Panc1 (cell line): ENCODE measurements around the gene MACROD1. TPM values are rescaled to one million over a fixed set of nuclear protein-coding genes. Genes with fewer than 3 reads are reported as not detected.

Experiments
- ATAC-seq: fragments of 200-7000 bp; cut with Tn5 transposase; 2 replicates; pipeline ENCODE4 v1.9.1; 2020; ENCODE audit warnings: mild to moderate bottlenecking, moderate library complexity
- BruUV-seq: library from RNA; stranded (reverse); fragments of 400-500 nt; replicated peaks from 2 replicates; lab custom pipeline; 2021; lab: Mats Ljungman, UMichigan
- CTCF ChIA-PET: fragments of 300-600 bp; sonication (Branson Sonifier 250); formaldehyde crosslinking; loops from one replicate; lab custom pipeline; 2022; ENCODE audit warnings: antibody characterized with exemption; lab: Charles Lee
- POLR2A ChIA-PET: fragments of 300-600 bp; sonication (Branson Sonifier 250); formaldehyde crosslinking; loops from one replicate; lab custom pipeline; 2022; ENCODE audit warnings: antibody characterized with exemption; lab: Charles Lee
- DNase-seq: peaks from one replicate; pipeline ENCODE4 v3.0.0-alpha.2; 2010; ENCODE audit warnings: low read depth, low spot score
- H3K27ac ChIP-seq: 2 replicates; pipeline ENCODE4 v1.5.1; 2011; ENCODE audit warnings: mild to moderate bottlenecking, low read length, inconsistent platforms
- H3K27me3 ChIP-seq: fragments of 200-500 bp; sonication (Bioruptor generic); 2 replicates; pipeline ENCODE4 v1.6.0; 2014; ENCODE audit warnings: low read length, inconsistent platforms; ENCODE audit not compliant: control insufficient read depth, insufficient read depth
- H3K36me3 ChIP-seq: fragments of 200-500 bp; sonication (Bioruptor generic); 2 replicates; pipeline ENCODE4 v1.5.1; 2014; ENCODE audit warnings: inconsistent platforms, mild to moderate bottlenecking, low read length, moderate library complexity; ENCODE audit not compliant: control insufficient read depth, insufficient read depth
- H3K4me1 ChIP-seq: 2 replicates; pipeline ENCODE4 v1.5.1; 2011; ENCODE audit warnings: inconsistent platforms, mild to moderate bottlenecking, low read length, moderate library complexity; ENCODE audit not compliant: control insufficient read depth, insufficient read depth
- H3K4me3 ChIP-seq, 2 experiments: 2 replicates each; pipeline ENCODE4 v1.5.1; 2011 to 2012; ENCODE audit warnings: low read depth in 2 of 2, low read length in 2 of 2, mild to moderate bottlenecking in 2 of 2, inconsistent platforms in 1 of 2, moderate library complexity in 1 of 2
- H3K9me3 ChIP-seq: fragments of 200-500 bp; sonication (Bioruptor generic); 2 replicates; pipeline ENCODE4 v1.5.1; 2014; ENCODE audit warnings: low read depth, mild to moderate bottlenecking, inconsistent platforms, low read length, moderate library complexity; ENCODE audit not compliant: control insufficient read depth, insufficient read depth
- CTCF ChIP-seq: fragments of 450-650 bp; IDR thresholded peaks from 2 replicates; pipeline ENCODE4 v1.5.1; 2017; ENCODE audit warnings: mild to moderate bottlenecking
- POLR2AphosphoS5 ChIP-seq: IDR thresholded peaks from 2 replicates; pipeline ENCODE4 v1.6.1; 2012; ENCODE audit warnings: mild to moderate bottlenecking, low read depth, low read length, moderate library complexity
- REST ChIP-seq, 2 experiments: IDR thresholded peaks; 2 replicates each; pipeline ENCODE4 v1.6.1; 2011 to 2012; ENCODE audit warnings: low read depth in 2 of 2, control low read depth in 1 of 2, low read length in 1 of 2, mild to moderate bottlenecking in 1 of 2, moderate library complexity in 1 of 2; ENCODE audit not compliant: insufficient read depth in 1 of 2
- SIN3A ChIP-seq: IDR thresholded peaks from 2 replicates; pipeline ENCODE4 v1.6.1; 2012; ENCODE audit warnings: low read depth, mild to moderate bottlenecking, low read length, moderate library complexity, borderline replicate concordance; ENCODE audit not compliant: insufficient read depth
- TCF7L2 ChIP-seq: IDR thresholded peaks from 2 replicates; pipeline ENCODE4 v1.6.1; 2011; ENCODE audit warnings: mild to moderate bottlenecking, low read depth, low read length, inconsistent platforms
- in situ Hi-C: cut with HindIII; loops from 2 replicates; pipeline ENCODE4 v1.10.0; 2016; ENCODE audit warnings: low sequenced_read_pairs, low pct_unique_long_range_greater_than_20kb
- intact Hi-C: fragments of 100-400 bp; cut with micrococcal nuclease; formaldehyde crosslinking; loops from one replicate; pipeline ENCODE4 v1.10.0; 2022; ENCODE audit not compliant: unreplicated experiment
- total RNA-seq: library from RNA; stranded (reverse); gene quantifications from one replicate; pipeline ENCODE4 v1.2.1, GENCODE V29; 2021; ENCODE audit not compliant: unreplicated experiment

MACROD1 gene
- total RNA-seq, 1 experiment from 2014 or later: 16.8 TPM

GRCh38 chr11:64023712-64024710, 141.9 kb downstream of the MACROD1 start:
- in situ Hi-C loops: no loop called here
- no TSS peak for BruUV-seq
- Histone ChIP-seq H3K4me1 (peaks cover 2% of the 10 kb centered on the region; the same call in 1 of the 2 replicates), H3K36me3 (no peaks in the 10 kb centered on the region), H3K4me3 (no peak overlapping the region), H3K9me3 (no peaks in the 10 kb centered on the region), H3K27me3 (no peaks in the 10 kb centered on the region), H3K27ac (no peak overlapping the region)
- no peak for ATAC-seq
- POLR2A ChIA-PET: no interaction called here
- intact Hi-C loops: no loop called here
- no peak for DNase-seq
- TF ChIP-seq SIN3A: no peak
- TF ChIP-seq REST (IDR thresholded peaks at IDR 0.05; ENCODE audit: insufficient read depth in 1 of 2, low read depth in 2 of 2, low read length in 1 of 2): no peak
- TF ChIP-seq CTCF: no peak
- TF ChIP-seq POLR2AphosphoS5: no peak
- no peak for TF ChIP-seq TCF7L2
- CTCF ChIA-PET: no interaction called here

GRCh38 chr11:64022125-64022784, 143.7 kb downstream of the MACROD1 start:
- H3K4me1 ChIP-seq: peaks cover 14% of the 10 kb centered on the region
- TF ChIP-seq TCF7L2 (no peak), CTCF (no peak), POLR2AphosphoS5 (no peak), SIN3A (no peak), REST (IDR thresholded peaks at IDR 0.05; ENCODE audit: insufficient read depth in 1 of 2, low read depth in 2 of 2, low read length in 1 of 2) (no peak)
- ChIA-PET CTCF (interaction anchor here (0.6 to 0.7 kb wide), 2 partner anchors 18 to 165 kb away, joined by 4 to 7 read pairs; no protein-coding TSS in a partner anchor), POLR2A (interaction anchor here (0.7 kb wide), 1 partner anchor 11 kb away, joined by 7 read pairs; no protein-coding TSS in a partner anchor)
- intact Hi-C loops (no loop called here), in situ Hi-C loops (no loop called here)
- no TSS peak for BruUV-seq
- no peak overlapping the region for H3K4me3 ChIP-seq
- DNase-seq (no peak), ATAC-seq (no peak)
- no peaks in the 10 kb centered on the region for H3K36me3 ChIP-seq
- H3K9me3 ChIP-seq: no peaks in the 10 kb centered on the region
- no peaks in the 10 kb centered on the region for H3K27me3 ChIP-seq
- H3K27ac ChIP-seq: no peak overlapping the region
